Prostate gland (tissue), 2 donors: ENCODE results near the gene TBK1.

Source experiments
- POLR2AphosphoS5 ChIP-seq: sonication (generic); formaldehyde crosslinking; IDR thresholded peaks from one replicate; pipeline ENCODE4 v1.6.1; 2017; ENCODE audit warnings: antibody characterized with exemption
- TF ChIP-seq, protein P1 (sequence below), 4 experiments: fragments of 200-600 bp in 2 of 4; fragments of 450-650 bp in 2 of 4; sonication (generic) in 2 of 4; IDR thresholded peaks; 1 replicate in 3 of 4; 2 replicates in 1 of 4; pipeline ENCODE4 v1.5.1; 2016 to 2019; ENCODE audit warnings: antibody characterized with exemption in 4 of 4, mild to moderate bottlenecking in 2 of 4, moderate library complexity in 2 of 4

DNA sequence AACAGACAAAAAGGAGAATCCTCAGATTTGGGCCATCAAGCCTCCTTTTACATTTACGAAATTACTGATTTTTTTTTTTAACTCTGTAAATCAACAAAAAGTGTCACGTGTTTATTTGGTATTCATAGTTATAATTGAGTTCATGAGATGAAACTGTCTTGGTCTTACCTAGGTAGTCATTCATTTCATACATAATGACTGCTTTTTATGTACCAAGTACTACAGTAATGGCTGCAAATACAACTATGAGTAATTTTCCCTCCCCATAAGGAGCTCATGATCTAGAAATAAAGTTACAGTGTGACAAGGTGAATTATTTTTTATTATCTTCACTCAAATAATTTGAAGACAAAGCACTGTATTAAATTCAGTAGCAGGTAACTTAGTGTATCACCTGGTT is 6.4 kb upstream of the TBK1 start:
- no peak for TF ChIP-seq POLR2AphosphoS5
- TF ChIP-seq, protein P1, sequence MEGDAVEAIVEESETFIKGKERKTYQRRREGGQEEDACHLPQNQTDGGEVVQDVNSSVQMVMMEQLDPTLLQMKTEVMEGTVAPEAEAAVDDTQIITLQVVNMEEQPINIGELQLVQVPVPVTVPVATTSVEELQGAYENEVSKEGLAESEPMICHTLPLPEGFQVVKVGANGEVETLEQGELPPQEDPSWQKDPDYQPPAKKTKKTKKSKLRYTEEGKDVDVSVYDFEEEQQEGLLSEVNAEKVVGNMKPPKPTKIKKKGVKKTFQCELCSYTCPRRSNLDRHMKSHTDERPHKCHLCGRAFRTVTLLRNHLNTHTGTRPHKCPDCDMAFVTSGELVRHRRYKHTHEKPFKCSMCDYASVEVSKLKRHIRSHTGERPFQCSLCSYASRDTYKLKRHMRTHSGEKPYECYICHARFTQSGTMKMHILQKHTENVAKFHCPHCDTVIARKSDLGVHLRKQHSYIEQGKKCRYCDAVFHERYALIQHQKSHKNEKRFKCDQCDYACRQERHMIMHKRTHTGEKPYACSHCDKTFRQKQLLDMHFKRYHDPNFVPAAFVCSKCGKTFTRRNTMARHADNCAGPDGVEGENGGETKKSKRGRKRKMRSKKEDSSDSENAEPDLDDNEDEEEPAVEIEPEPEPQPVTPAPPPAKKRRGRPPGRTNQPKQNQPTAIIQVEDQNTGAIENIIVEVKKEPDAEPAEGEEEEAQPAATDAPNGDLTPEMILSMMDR (IDR thresholded peaks at IDR 0.05): no peak
